Activated T-helper 17 cell treated with anti-CD3 and anti-CD28 coated beads, Interleukin-2, amount 50 U/mL, for 72 hours (primary cell): Measurements from ENCODE around the gene LUZP2. TPM values are rescaled to one million over a fixed set of nuclear protein-coding genes. Genes with fewer than 3 reads are reported as not detected.

Experiments used
- ATAC-seq: fragments of 150-1000 bp; cut with Tn5 transposase; replicated peaks from 2 replicates; pipeline ENCODE4 v1.10.0; 2021; ENCODE audit warnings: mild to moderate bottlenecking, moderate library complexity
- H3K27ac Mint-ChIP-seq: one replicate; pipeline ENCODE4 v1.8.0; 2022; ENCODE audit warnings: mixed read lengths
- H3K27me3 Mint-ChIP-seq: one replicate; pipeline ENCODE4 v1.8.0; 2022; ENCODE audit warnings: mixed read lengths
- H3K36me3 Mint-ChIP-seq: one replicate; pipeline ENCODE4 v1.8.0; 2022; ENCODE audit warnings: low read depth, mild to moderate bottlenecking, mixed read lengths
- H3K4me1 Mint-ChIP-seq: one replicate; pipeline ENCODE4 v1.8.0; 2022; ENCODE audit warnings: mixed read lengths
- H3K4me3 Mint-ChIP-seq: one replicate; pipeline ENCODE4 v1.8.0; 2022; ENCODE audit warnings: mild to moderate bottlenecking, mixed read lengths
- H3K9me3 Mint-ChIP-seq: one replicate; pipeline ENCODE4 v1.8.0; 2022; ENCODE audit warnings: mixed read lengths
- total RNA-seq, 2 donors: library from RNA; stranded (reverse); gene quantifications; one replicate each; pipeline ENCODE4 v1.2.3, GENCODE V29; 2022

Gene LUZP2
- total RNA-seq, 2 donors from 2014 or later: not detected

- no peaks in the 10 kb centered on the region for H3K27me3 Mint-ChIP-seq
- H3K9me3 Mint-ChIP-seq: peaks cover 7% of the 10 kb centered on the region
- no peak overlapping the region for H3K27ac Mint-ChIP-seq
- no peak for ATAC-seq
- no peaks in the 10 kb centered on the region for H3K36me3 Mint-ChIP-seq
- no peak overlapping the region for H3K4me3 Mint-ChIP-seq
- H3K4me1 Mint-ChIP-seq: no peaks in the 10 kb centered on the region
Observed at GRCh38 chr11:25119416-25119815, 622.6 kb downstream of the LUZP2 start.
